Lower leg skin (tissue), 3 donors: Measurements from ENCODE around the gene EIF3F.

ENCODE experiments used
- POLR2A ChIP-seq, 2 donors: fragments of 450-650 bp; IDR thresholded peaks; one replicate each; pipeline ENCODE4 v1.6.1; 2016 to 2017; ENCODE audit warnings: antibody characterized with exemption in 2 of 2, mild to moderate bottlenecking in 1 of 2, moderate library complexity in 1 of 2
- TF ChIP-seq, protein P1 (sequence below), 3 donors: fragments of 450-650 bp; IDR thresholded peaks; one replicate each; pipeline ENCODE4 v1.5.1; 2016; ENCODE audit warnings: antibody characterized with exemption in 3 of 3, mild to moderate bottlenecking in 3 of 3, moderate library complexity in 2 of 3

DNA sequence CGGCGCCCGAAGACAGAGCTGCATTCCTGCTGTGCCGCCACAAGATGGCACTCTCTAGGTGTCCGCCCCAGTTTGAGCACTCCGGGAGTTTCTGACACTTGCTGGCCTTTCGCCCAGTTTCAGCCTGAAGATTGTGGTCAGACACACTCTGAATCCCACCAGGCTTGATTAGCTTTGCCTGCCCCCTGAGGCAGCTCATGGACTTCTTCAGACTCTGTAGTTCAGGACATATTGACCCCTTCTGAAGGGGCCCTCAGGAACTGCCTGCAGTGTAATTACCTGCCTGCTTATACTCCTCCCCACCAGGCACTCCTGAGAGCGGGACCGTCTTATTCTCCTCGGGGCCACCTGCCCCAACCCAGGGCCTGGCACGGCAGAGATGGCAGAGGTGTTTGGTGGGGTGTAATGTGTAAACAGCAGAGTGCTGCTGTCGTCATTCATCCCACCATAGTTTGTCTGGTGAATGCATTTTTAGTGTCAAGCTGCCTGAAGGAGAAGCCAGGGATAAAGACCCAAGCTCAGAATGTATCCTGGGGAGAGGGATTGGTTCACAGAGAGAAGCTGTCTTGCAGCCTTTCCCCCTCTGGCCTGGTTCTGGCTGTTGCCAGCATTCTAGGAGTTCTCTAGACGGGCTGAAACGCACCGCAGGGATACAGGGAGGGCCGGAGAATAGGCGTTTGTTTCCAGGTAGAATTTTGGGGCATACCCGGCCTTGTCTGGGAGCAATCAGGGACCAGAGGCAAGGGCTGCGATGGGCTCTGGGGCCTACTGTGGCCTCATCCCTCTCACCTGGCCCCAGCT is 46.4 kb downstream of the EIF3F start:
- TF ChIP-seq, protein P1, sequence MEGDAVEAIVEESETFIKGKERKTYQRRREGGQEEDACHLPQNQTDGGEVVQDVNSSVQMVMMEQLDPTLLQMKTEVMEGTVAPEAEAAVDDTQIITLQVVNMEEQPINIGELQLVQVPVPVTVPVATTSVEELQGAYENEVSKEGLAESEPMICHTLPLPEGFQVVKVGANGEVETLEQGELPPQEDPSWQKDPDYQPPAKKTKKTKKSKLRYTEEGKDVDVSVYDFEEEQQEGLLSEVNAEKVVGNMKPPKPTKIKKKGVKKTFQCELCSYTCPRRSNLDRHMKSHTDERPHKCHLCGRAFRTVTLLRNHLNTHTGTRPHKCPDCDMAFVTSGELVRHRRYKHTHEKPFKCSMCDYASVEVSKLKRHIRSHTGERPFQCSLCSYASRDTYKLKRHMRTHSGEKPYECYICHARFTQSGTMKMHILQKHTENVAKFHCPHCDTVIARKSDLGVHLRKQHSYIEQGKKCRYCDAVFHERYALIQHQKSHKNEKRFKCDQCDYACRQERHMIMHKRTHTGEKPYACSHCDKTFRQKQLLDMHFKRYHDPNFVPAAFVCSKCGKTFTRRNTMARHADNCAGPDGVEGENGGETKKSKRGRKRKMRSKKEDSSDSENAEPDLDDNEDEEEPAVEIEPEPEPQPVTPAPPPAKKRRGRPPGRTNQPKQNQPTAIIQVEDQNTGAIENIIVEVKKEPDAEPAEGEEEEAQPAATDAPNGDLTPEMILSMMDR (IDR thresholded peaks at IDR 0.05): peak in 1 of 3 donors; percentile 90
- no peak for TF ChIP-seq POLR2A (IDR thresholded peaks at IDR 0.05)
